A549 (cell line): ENCODE results near the gene TSPAN33.

Experiments used
- CBX8 ChIP-seq: fragments of 200-600 bp; sonication (generic); IDR thresholded peaks from 2 replicates; pipeline ENCODE4 v1.6.1; 2016
- CTCF ChIP-seq: fragments of >200 bp; sonication (Bioruptor Twin); formaldehyde crosslinking; IDR thresholded peaks from 3 replicates; pipeline ENCODE4 v1.5.1; 2016
- ESRRA ChIP-seq: fragments of 150-350 bp; IDR thresholded peaks from 2 replicates; pipeline ENCODE4 v1.6.1; 2014; ENCODE audit warnings: mild to moderate bottlenecking, low read length, borderline replicate concordance
- JUNB ChIP-seq: fragments of >200 bp; sonication (Bioruptor Twin); formaldehyde crosslinking; IDR thresholded peaks from 2 replicates; pipeline ENCODE4 v1.6.1; 2016
- MYC ChIP-seq: IDR thresholded peaks from 2 replicates; pipeline ENCODE4 v1.6.1; 2012; ENCODE audit warnings: mild to moderate bottlenecking, inconsistent platforms, low read length, improper control_type of control experiment, borderline replicate concordance
- POLR2A ChIP-seq: IDR thresholded peaks from 2 replicates; pipeline ENCODE4 v1.6.1; 2012; ENCODE audit warnings: mild to moderate bottlenecking, low read length
- POLR2AphosphoS2 ChIP-seq: conservative IDR thresholded peaks from 2 replicates; pipeline ENCODE4 v1.6.1; 2012; ENCODE audit warnings: low read length, improper control_type of control experiment, inconsistent platforms
- RAD21 ChIP-seq, 2 experiments: fragments of >200 bp in 1 of 2; sonication (Bioruptor Twin) in 1 of 2; formaldehyde crosslinking in 1 of 2; IDR thresholded peaks in 1 of 2; conservative IDR thresholded peaks in 1 of 2; 2 replicates in 1 of 2; 3 replicates in 1 of 2; pipeline ENCODE4 v1.6.1; 2012 to 2018; ENCODE audit warnings: inconsistent platforms in 1 of 2
- REST ChIP-seq: fragments of 200-600 bp; sonication (generic); IDR thresholded peaks from 2 replicates; pipeline ENCODE4 v1.6.1; 2016; ENCODE audit warnings: antibody characterized with exemption, mild to moderate bottlenecking, moderate library complexity
- USF2 ChIP-seq: fragments of 450-650 bp; IDR thresholded peaks from 2 replicates; pipeline ENCODE4 v1.6.1; 2014; ENCODE audit warnings: antibody characterized with exemption
- ZSCAN20 ChIP-seq: fragments of 250-450 bp; sonication (Bioruptor Pico); IDR thresholded peaks from 2 replicates; pipeline ENCODE4 v1.8.0; 2022; ENCODE audit warnings: mild to moderate bottlenecking, moderate library complexity

- TF ChIP-seq CTCF (no peak), USF2 (no peak), ESRRA (no peak), POLR2AphosphoS2 (no peak), POLR2A (no peak), JUNB (no peak), RAD21 (conservative IDR thresholded peaks at IDR 0.05 in 1 of 2, IDR thresholded peaks at IDR 0.05 in 1 of 2) (no peak), CBX8 (no peak), REST (no peak), ZSCAN20 (no peak), MYC (no peak)
Measured at GRCh38 chr7:129157651-129158050, 13.1 kb downstream of the TSPAN33 start.
